ENCODE data around the gene BLCAP.

The BLCAP gene

DNA sequence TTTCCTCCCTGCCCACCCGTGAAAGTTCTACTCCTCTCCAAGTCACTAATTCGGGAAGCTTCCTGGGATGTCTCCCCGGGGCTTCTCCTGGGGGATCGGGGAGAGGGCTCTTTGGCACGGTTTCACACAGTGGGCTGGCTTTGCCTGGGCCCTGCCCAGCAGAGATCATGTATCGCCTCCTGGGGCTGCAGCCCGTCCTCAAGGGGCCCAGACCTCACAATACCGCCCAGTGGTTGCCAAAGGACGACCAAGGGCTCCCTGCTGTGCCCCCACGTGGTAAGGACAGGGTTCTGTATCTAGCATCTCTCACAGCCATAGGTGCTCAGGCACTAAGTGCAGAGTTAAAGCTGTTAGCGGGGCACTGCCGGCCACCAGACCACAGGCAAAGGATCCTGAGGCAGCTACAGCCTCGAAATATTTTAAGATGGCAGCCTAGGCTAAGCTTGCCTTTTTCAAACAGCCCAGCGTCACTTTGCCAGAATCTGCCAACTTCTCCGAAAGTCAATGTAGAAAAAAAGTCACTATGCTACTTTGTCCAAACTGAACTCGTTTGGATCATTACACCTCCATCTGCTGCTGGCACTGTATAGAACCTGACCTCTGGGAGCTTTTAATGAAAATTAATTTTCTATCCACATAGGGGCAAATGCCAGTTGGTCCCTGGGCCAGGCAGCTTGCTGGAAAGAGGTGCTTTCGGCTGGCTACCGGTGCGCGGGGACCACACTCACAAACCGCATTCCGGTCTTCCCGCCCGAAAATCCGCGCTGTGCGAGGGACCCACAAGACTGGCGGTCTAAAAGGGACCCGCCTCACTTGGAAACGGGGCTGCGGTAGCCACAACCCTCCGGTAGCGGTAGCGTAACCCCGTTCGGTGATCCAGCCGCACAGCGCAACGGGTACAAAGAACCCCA is 7.9 kb downstream of the BLCAP start:
- Mint-ChIP-seq H3K9me3 (no peaks in the 10 kb centered on the region), H3K36me3 (ENCODE audit: low read depth) (peaks cover 15% of the 10 kb centered on the region), H3K4me3 (peak overlapping the region; percentile 50), H3K4me1 (peaks cover 25% of the 10 kb centered on the region), H3K27me3 (no peaks in the 10 kb centered on the region), H3K27ac (no peak overlapping the region)
- no peak for DNase-seq
- peak; percentile 10 for ATAC-seq

DNA sequence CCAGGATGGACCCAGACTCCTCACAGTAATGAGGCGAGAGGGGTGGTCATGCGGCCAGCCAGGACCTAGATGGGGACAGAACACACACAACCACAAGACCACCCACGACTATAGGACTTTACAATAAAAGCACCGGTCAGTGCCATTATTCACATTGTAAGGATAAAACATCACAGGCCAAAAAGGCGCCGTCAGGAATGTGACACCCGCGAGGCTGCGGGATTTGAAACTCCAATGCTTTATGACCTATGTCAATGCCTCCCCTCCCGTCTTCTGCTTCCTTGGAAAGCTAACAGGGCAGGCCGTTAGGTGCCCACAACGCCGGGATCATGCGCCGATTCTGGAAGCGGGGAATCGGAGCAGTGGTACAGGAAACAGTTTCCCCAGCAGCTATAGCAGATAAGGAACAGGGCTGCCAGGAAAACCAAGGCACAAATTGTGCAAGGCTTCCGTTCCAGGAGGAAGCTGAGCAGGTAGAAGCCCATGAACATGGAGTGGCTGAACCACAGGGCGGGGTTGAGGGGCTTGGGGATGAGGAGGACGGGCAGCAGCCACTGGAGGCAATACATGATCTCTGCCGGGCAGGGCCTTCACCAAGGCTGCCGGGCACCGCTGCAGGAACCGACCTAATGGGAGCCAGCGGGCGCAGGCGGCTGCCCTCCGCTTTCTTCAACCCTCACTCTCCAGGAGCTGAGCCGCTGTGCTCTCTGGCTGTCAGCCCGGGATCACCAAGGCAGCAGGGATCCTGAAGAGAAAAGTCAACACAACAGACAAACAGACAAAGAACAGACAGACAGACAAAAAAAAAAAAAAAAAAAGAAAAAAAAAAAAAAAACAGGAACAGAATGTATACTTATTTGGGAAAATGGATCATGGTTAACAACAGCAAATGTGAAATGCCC is 8.8 kb downstream of the BLCAP start:
- H3K4me1 Mint-ChIP-seq: peaks cover 17% of the 10 kb centered on the region
- no peak overlapping the region for H3K4me3 Mint-ChIP-seq
- H3K36me3 Mint-ChIP-seq (ENCODE audit: low read depth): peaks cover 19% of the 10 kb centered on the region
- H3K27ac Mint-ChIP-seq: no peak overlapping the region
- no peak for DNase-seq
- H3K27me3 Mint-ChIP-seq: no peaks in the 10 kb centered on the region
- H3K9me3 Mint-ChIP-seq: no peaks in the 10 kb centered on the region
- ATAC-seq: no peak

DNA sequence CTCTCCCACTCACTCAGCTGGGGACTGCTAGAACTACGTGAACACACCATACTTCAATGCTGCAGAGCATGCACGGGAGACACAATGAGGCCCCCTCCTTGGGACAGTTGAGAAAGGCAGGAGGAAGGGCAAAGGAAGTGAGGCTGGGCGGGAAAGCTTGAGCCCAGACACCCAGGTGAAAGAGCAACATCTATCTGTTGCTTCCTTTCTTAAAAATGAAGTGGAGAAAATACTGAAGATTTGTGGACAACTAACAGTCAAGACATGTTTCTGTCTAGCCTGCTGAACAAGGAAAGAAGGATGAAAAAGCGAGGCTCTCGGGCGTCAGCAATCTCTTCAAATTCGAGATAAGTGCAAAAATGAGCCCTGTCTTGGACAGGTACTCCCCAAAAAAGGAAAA is 9.6 kb downstream of the BLCAP start:
- H3K4me3 Mint-ChIP-seq: no peak overlapping the region
- no peaks in the 10 kb centered on the region for H3K27me3 Mint-ChIP-seq
- peaks cover 19% of the 10 kb centered on the region for H3K36me3 Mint-ChIP-seq (ENCODE audit: low read depth)
- H3K9me3 Mint-ChIP-seq: no peaks in the 10 kb centered on the region
- ATAC-seq (no peak), DNase-seq (no peak)
- peaks cover 11% of the 10 kb centered on the region for H3K4me1 Mint-ChIP-seq
- H3K27ac Mint-ChIP-seq: peak overlapping the region; percentile 6

DNA sequence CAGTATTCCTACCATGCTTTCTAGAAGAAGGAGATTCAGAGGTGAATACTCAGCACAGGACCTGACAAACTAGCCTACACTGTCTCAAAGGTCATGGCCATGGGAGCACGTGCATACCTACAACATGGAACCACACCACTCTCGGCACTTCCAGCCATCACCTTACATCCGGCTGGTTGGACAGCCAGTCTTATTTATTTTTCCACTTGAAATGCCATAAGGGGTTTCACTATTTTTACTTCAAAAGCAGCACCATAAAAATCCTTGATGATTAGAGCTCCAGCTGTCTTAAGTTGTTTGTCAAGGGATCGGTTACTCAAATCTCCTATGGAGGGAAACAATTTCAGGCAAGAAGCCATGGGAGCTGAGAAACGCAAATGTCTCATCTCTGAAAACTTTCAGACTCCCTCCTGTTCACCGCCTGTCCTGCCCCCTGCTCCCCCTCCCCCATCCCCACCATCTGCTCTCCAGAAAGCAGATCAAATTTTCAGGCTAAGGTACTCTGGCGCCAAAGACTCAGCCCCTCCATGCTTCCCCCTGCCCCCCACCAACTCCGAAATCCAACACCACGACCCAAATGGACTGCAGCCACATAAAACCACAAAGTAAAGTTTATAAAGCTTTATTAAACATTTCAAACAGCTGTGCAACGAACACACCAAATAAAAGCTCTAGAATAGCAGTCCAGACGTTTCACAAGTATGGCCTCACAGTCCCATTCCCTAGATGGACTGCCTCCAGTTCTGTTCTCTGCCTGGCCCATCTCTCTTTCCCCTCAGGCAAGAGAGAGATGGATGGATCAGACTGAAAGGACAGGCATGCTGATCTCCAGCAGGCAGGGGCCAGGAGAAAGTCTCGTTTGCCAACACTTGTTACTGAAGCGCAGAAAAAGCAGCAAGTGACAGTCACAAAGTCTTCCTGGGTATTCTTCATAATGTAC is 10.6 kb downstream of the BLCAP start:
- H3K4me3 Mint-ChIP-seq: no peak overlapping the region
- DNase-seq: no peak
- no peaks in the 10 kb centered on the region for H3K9me3 Mint-ChIP-seq

DNA sequence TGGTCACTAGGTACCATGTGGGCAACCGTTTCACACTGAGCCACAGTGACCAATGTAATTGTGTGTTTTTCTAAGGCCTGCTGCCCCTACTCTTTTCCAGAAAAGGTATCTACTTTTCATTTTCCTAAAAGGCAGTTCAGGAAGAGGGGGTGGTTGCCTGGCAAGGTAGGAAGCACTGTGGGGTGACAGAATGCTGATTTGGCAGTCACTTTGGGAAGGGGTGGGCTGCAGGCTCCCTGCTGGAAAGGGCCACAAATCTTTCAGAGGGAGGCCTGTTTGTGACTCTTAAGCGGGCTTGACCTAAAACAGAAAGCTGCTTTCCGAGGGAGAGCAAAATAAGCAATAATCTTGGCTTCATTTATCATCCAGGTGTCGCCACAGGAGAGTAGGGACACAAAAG is 11.8 kb downstream of the BLCAP start:
- Mint-ChIP-seq H3K4me3 (no peak overlapping the region), H3K36me3 (ENCODE audit: low read depth) (peaks cover 29% of the 10 kb centered on the region), H3K4me1 (peaks cover 4% of the 10 kb centered on the region), H3K27me3 (no peaks in the 10 kb centered on the region), H3K9me3 (no peaks in the 10 kb centered on the region), H3K27ac (no peak overlapping the region)
- ATAC-seq (no peak), DNase-seq (no peak)

More for the DNA sequence above, 10.6 kb downstream of the BLCAP start:
- H3K27me3 Mint-ChIP-seq: no peaks in the 10 kb centered on the region
- no peak for ATAC-seq
- peaks cover 7% of the 10 kb centered on the region for H3K4me1 Mint-ChIP-seq
- no peak overlapping the region for H3K27ac Mint-ChIP-seq
- H3K36me3 Mint-ChIP-seq (ENCODE audit: low read depth): peaks cover 21% of the 10 kb centered on the region

DNA sequence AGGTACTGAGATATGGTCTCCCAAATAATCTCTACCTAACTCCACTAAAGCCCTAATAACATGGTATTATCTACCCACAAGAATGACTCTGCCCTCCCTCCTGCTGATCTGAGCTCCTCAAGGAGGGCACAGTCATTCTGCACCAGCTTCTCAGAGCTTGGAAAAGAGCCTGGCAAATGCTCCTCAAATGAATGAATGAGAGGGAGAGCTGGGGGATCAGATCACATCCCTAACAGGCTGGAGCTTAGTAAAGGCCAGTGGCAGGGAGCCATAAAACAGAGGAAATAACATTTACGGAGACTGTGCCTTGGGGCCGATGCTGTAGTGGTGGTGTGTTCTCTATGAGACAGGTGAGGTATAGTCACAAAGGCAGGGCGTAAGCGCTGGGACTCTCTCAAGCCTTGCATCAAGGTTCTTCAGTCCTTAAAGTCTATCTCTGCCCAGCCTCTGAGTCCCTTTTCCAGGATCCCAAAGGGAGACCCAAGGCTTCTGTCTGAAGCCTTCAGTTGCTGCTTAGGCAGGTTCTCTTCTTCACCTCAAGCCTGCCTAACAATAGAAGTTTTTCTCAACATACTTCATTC is 13.8 kb downstream of the BLCAP start:
- DNase-seq (no peak), ATAC-seq (no peak)
- no peak overlapping the region for H3K4me3 Mint-ChIP-seq
- H3K36me3 Mint-ChIP-seq (ENCODE audit: low read depth): peaks cover 27% of the 10 kb centered on the region
- H3K27ac Mint-ChIP-seq: no peak overlapping the region
- H3K4me1 Mint-ChIP-seq: peaks cover 2% of the 10 kb centered on the region
- H3K27me3 Mint-ChIP-seq: no peaks in the 10 kb centered on the region
- no peaks in the 10 kb centered on the region for H3K9me3 Mint-ChIP-seq

DNA sequence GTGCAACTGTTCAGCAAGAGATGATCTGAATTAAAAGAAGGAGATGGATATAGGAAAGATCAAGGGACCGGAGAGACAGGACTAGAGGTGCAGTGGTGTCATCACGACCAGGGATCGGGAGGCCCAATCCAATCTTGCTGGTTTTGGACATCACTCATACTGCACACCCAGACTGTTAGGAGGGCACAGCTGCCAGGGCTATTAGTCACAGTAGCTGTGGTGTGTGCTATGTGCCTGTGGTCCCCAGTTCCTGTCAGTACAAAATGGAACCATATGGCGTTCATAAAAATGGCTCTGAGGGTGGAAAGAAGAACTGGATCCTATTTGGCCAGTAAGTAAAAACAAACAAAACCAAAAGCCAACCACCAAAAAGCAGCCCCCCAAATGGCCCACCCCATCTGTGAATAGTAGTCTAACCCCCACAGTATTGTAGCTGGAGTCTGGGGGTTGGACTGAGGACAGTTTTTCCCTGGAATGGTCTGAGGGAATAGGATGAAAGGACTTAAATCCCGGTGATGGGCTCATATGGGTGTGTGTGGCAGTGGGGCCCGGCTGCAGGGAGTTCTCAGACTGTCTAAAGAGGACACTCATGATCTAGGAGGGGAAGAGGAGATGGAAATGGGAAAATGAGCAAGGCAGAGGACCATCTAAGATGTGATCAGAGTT is 15.9 kb downstream of the BLCAP start:
- Mint-ChIP-seq H3K4me3 (no peak overlapping the region), H3K4me1 (peaks cover 2% of the 10 kb centered on the region), H3K36me3 (ENCODE audit: low read depth) (peaks cover 20% of the 10 kb centered on the region), H3K27me3 (no peaks in the 10 kb centered on the region), H3K27ac (no peak overlapping the region), H3K9me3 (no peaks in the 10 kb centered on the region)
- ATAC-seq (peak; percentile 28), DNase-seq (no peak)

DNA sequence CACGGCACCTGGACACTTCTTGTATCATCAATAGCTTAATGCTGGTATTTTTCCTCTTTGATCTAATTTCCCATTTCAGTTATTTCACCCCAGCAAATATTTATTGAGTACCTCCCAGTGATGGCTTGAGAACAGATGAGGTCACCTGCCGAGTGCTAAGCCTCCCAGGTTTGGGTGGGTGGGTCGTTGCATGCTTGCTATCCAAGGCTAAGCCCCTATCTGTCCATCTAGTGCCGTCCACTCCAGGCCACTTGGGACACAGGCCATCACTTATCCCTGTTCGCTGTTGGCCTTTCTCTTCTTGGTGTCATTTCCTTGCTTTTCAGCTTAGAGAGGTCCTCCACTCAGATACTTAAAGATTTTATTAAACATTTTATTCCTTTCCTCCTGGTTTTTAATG is 17.4 kb downstream of the BLCAP start:
- ATAC-seq (no peak), DNase-seq (no peak)
- Mint-ChIP-seq H3K9me3 (no peaks in the 10 kb centered on the region), H3K36me3 (ENCODE audit: low read depth) (peaks cover 20% of the 10 kb centered on the region), H3K27ac (no peak overlapping the region), H3K4me1 (no peaks in the 10 kb centered on the region), H3K27me3 (no peaks in the 10 kb centered on the region), H3K4me3 (no peak overlapping the region)

DNA sequence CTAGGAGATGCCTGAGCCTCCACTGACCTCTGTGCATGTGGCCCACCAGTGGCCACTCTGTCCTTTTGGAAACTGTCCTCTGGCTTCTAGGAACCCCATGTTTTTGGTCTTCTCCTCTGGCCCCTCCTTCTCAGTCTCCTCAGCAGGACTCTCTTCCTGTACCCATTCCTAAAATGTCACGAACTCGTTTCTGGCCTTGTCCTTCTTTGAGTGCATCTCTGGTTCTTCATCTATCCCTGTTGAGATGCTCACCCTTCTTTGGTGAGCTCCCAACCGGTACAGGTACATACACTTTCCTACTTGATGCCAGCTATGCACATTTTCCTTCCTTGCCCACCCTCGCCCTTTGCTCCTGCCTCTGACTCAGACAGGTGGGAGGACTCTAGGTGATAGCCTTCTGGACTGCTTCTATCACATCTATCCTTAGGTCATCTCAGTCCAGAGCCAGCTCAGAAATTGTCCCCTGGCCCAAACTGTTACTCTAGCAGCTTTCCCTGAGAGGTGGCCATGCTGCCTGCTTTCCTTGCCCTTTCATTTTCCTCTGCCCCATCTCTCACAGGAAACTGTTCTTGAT is 21.4 kb downstream of the BLCAP start:
- Mint-ChIP-seq H3K27ac (no peak overlapping the region), H3K4me3 (no peak overlapping the region), H3K9me3 (no peaks in the 10 kb centered on the region), H3K27me3 (no peaks in the 10 kb centered on the region), H3K36me3 (ENCODE audit: low read depth) (peaks cover 9% of the 10 kb centered on the region), H3K4me1 (no peaks in the 10 kb centered on the region)
- ATAC-seq (no peak), DNase-seq (no peak)

DNA sequence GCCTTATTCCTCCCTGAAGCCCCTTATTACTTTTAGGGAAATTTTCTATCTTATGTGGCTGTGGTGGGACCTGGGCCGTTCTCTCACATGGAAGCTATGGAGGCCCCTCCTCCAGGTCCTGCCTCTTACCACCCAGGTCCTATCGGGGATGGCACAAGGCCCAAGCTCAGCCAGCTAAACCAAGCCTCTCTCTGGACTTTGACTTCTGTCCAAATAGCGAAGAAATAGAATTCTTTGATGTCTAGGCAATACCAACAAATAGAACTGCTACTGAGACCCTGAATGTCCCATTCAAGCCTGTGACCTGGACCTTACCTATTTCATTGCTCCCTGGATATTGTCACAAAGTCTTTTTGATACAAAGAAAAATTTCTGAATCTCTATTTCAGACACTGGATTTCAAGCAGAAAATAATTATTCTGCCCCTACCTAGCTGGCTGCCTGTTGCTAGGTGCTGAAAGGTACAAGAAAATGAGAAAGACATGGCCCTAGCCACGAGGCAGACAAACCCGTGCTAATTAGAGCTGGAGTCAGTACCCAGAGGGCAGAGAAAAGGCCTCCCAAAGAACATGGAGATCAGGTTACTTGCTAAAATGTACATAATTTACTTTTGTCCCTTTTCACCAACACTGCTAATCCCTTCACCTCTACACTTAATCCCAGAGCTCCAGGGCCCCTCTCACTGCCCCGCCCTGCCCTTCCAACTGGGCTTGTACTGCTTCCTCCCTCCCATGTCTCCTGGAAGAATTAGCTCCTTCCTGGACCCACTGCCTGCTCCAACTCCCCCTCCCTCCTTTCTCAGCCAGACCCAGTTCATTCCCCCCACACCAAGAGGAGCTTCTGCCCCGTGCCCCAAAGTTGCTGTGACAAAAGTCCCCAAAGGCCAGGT is 22.2 kb downstream of the BLCAP start:
- Mint-ChIP-seq H3K36me3 (ENCODE audit: low read depth) (peaks cover 2% of the 10 kb centered on the region), H3K27ac (no peak overlapping the region)
- DNase-seq: no peak

DNA sequence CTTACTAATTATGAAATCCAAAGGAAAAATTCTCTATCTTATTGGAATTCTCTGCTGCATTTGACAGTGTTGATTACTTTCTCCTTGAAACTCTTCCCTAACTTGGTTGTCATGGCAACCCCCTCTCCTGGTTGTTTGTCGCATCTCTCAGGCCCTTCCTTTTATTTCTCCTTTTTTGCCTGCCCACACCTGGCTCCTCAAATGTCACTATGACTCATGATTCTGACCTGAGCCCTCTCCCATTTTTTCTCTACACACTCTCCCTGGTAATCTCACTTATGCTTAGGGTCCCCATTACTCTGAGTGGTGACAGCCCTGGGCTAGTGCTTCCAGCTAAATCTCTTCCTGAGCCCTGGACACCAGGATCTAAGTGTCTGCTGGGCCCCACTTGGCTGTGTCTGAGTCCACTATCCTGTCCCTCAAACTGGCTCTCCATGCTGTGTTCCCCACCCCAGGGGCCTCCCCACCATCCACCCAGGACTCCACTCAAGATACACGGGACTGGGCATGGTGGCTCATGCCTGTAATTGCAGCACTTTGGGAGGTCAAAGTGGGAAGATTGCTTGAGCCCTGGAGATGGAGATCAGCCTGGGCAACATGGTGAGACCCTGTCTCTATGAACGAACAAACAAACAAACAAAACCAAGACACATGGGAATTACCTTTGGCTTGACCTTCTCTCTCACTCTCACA is 23.1 kb downstream of the BLCAP start:
- DNase-seq (no peak), ATAC-seq (no peak)
- Mint-ChIP-seq H3K9me3 (no peaks in the 10 kb centered on the region), H3K27me3 (no peaks in the 10 kb centered on the region), H3K4me3 (no peak overlapping the region), H3K36me3 (ENCODE audit: low read depth) (peaks cover 2% of the 10 kb centered on the region), H3K4me1 (no peaks in the 10 kb centered on the region), H3K27ac (no peak overlapping the region)

More for the DNA sequence above, 22.2 kb downstream of the BLCAP start:
- Mint-ChIP-seq H3K4me1 (no peaks in the 10 kb centered on the region), H3K27me3 (no peaks in the 10 kb centered on the region), H3K9me3 (no peaks in the 10 kb centered on the region), H3K4me3 (no peak overlapping the region)
- no peak for ATAC-seq
